Frontal cortex (tissue), 4 donors: ENCODE results near the gene NEK7. TPM values are rescaled to one million over a fixed set of nuclear protein-coding genes. Genes with fewer than 3 reads are reported as not detected.
"Not testable (repeated sequence)": the region's sequence is repeated elsewhere in the genome, so short reads cannot be mapped to it uniquely, and the experiment has no call there.

Experiments
- DNase-seq, 2 donors: peaks; one replicate each; pipeline ENCODE4 v3.0.0; 2012; ENCODE audit warnings: low spot score in 2 of 2
- FAIRE-seq: peaks from 2 replicates; lab custom pipeline; 2012; peaks lifted over from hg19 to GRCh38; lab: Jason Lieb, UNC
- total RNA-seq: library from RNA; depleted of rRNA; stranded (reverse); fragments of >200 nt; gene quantifications from one replicate; pipeline ENCODE4 v1.2.3, GENCODE V29; 2014
- donor health status: control.
- donor health status: control.
- donor health status: control.

The NEK7 gene
- total RNA-seq, 1 donor from 2014 or later, result 15.1 TPM

GRCh38 chr1:198273748-198274295 lies 117.0 kb downstream of the NEK7 start:
- DNase-seq, result no peak
- FAIRE-seq, result no peak

- FAIRE-seq, result no peak
- DNase-seq, result no peak
Measured at GRCh38 chr1:198275597-198275996, 118.8 kb downstream of the NEK7 start.

GRCh38 chr1:198276241-198276640 lies 119.4 kb downstream of the NEK7 start:
- DNase-seq (no peak), FAIRE-seq (no peak)

- no peak for FAIRE-seq
Measured at GRCh38 chr1:198278943-198279342, 122.1 kb downstream of the NEK7 start.

GRCh38 chr1:198280080-198280479 lies 123.3 kb downstream of the NEK7 start:
- FAIRE-seq, result no peak
- DNase-seq, result no peak

More at GRCh38 chr1:198278943-198279342, 122.1 kb downstream of the NEK7 start:
- DNase-seq, result no peak

GRCh38 chr1:198281911-198282310 lies 125.1 kb downstream of the NEK7 start:
- no peak for DNase-seq

GRCh38 chr1:198283222-198283621 lies 126.4 kb downstream of the NEK7 start:
- DNase-seq (no peak), FAIRE-seq (no peak)

More at GRCh38 chr1:198281911-198282310, 125.1 kb downstream of the NEK7 start:
- FAIRE-seq, result no peak

GRCh38 chr1:198287916-198288315 lies 131.1 kb downstream of the NEK7 start:
- FAIRE-seq (no peak), DNase-seq (no peak)

GRCh38 chr1:198290089-198290683 lies 133.4 kb downstream of the NEK7 start:
- FAIRE-seq, result no peak

GRCh38 chr1:198291036-198291435 lies 134.2 kb downstream of the NEK7 start:
- no peak for DNase-seq
- FAIRE-seq, result no peak

More at GRCh38 chr1:198290089-198290683, 133.4 kb downstream of the NEK7 start:
- no peak for DNase-seq

- no peak for DNase-seq
- FAIRE-seq, result no peak
Measured at GRCh38 chr1:198291924-198292323, 135.1 kb downstream of the NEK7 start.

GRCh38 chr1:198295225-198295624 lies 138.4 kb downstream of the NEK7 start:
- DNase-seq (no peak), FAIRE-seq (no peak)

GRCh38 chr1:198295971-198296370 lies 139.2 kb downstream of the NEK7 start:
- no peak for FAIRE-seq
- no peak for DNase-seq

GRCh38 chr1:198297281-198297680 lies 140.5 kb downstream of the NEK7 start:
- no peak for FAIRE-seq

GRCh38 chr1:198298640-198299039 lies 141.8 kb downstream of the NEK7 start:
- DNase-seq, result no peak
- no peak for FAIRE-seq

More at GRCh38 chr1:198297281-198297680, 140.5 kb downstream of the NEK7 start:
- no peak for DNase-seq

GRCh38 chr1:198300451-198300850 lies 143.7 kb downstream of the NEK7 start:
- FAIRE-seq, result no peak
- no peak for DNase-seq

GRCh38 chr1:198304431-198304830 lies 147.6 kb downstream of the NEK7 start:
- DNase-seq, result no peak
- FAIRE-seq, result no peak

GRCh38 chr1:198314817-198315216 lies 158.0 kb downstream of the NEK7 start:
- not testable (repeated sequence) for FAIRE-seq, DNase-seq

- not testable (repeated sequence) for FAIRE-seq, DNase-seq
Measured at GRCh38 chr1:198315331-198315730, 158.5 kb downstream of the NEK7 start.

GRCh38 chr1:198316546-198317100 lies 159.8 kb downstream of the NEK7 start:
- DNase-seq (peak; percentile 22 to 30), FAIRE-seq (no peak)

GRCh38 chr1:198318085-198318484 lies 161.3 kb downstream of the NEK7 start:
- FAIRE-seq (no peak), DNase-seq (no peak)
